Effector CD8-positive, alpha-beta T cell (primary cell): ENCODE measurements around the gene ITSN2.
"Not testable (repeated sequence)": the region's sequence is repeated elsewhere in the genome, so short reads cannot be mapped to it uniquely, and the experiment has no call there.

ENCODE experiments used
- DNase-seq: peaks from one replicate; lab custom pipeline; 2025; lab: John Stamatoyannopoulos, UW

ITSN2 gene

GRCh38 chr2:24363301-24363700 is 3.0 kb upstream of the ITSN2 start:
- DNase-seq: no peak

GRCh38 chr2:24362253-24362652 is 1.9 kb upstream of the ITSN2 start:
- DNase-seq: no peak

GRCh38 chr2:24360963-24361330 is 611 bp upstream of the ITSN2 start:
- DNase-seq: no peak

- peak; percentile 33 for DNase-seq
Observed at GRCh38 chr2:24359129-24360049, 947 bp downstream of the ITSN2 start.

- not testable (repeated sequence) for DNase-seq
Observed at GRCh38 chr2:24357767-24358166, 2.6 kb downstream of the ITSN2 start.

GRCh38 chr2:24357115-24357514 is 3.2 kb downstream of the ITSN2 start:
- DNase-seq: not testable (repeated sequence)

GRCh38 chr2:24354957-24355356 is 5.4 kb downstream of the ITSN2 start:
- DNase-seq: no peak

GRCh38 chr2:24354395-24354794 is 5.9 kb downstream of the ITSN2 start:
- DNase-seq: no peak

- DNase-seq: no peak
Observed at GRCh38 chr2:24353973-24354372, 6.4 kb downstream of the ITSN2 start.

GRCh38 chr2:24353364-24353763 is 7.0 kb downstream of the ITSN2 start:
- no peak for DNase-seq

- no peak for DNase-seq
Observed at GRCh38 chr2:24352664-24353063, 7.7 kb downstream of the ITSN2 start.

- no peak for DNase-seq
Observed at GRCh38 chr2:24351981-24352380, 8.4 kb downstream of the ITSN2 start.

GRCh38 chr2:24351627-24351938 is 8.8 kb downstream of the ITSN2 start:
- DNase-seq: no peak

GRCh38 chr2:24350826-24351626 is 9.3 kb downstream of the ITSN2 start:
- DNase-seq: no peak

- DNase-seq: no peak
Observed at GRCh38 chr2:24349097-24349496, 11.2 kb downstream of the ITSN2 start.

GRCh38 chr2:24345937-24346336 is 14.4 kb downstream of the ITSN2 start:
- no peak for DNase-seq

GRCh38 chr2:24343225-24343882 is 17.0 kb downstream of the ITSN2 start:
- DNase-seq: no peak

GRCh38 chr2:24342110-24342910 is 18.0 kb downstream of the ITSN2 start:
- DNase-seq: no peak

GRCh38 chr2:24339856-24340262 is 20.5 kb downstream of the ITSN2 start:
- no peak for DNase-seq

GRCh38 chr2:24339098-24339497 is 21.2 kb downstream of the ITSN2 start:
- DNase-seq: not testable (repeated sequence)

GRCh38 chr2:24337890-24338289 is 22.4 kb downstream of the ITSN2 start:
- no peak for DNase-seq

GRCh38 chr2:24336811-24337210 is 23.5 kb downstream of the ITSN2 start:
- no peak for DNase-seq
